ENCODE results near the gene TMEM151B.
"Not testable (repeated sequence)": the region's sequence is repeated elsewhere in the genome, so short reads cannot be mapped to it uniquely, and the experiment has no call there.

- TF ChIP-seq POLR2A (IDR thresholded peaks at IDR 0.05; ENCODE audit: low read length); GATA1 (IDR thresholded peaks at IDR 0.05; ENCODE audit: low read depth, low read length): not testable (repeated sequence)
Observed at GRCh38 chr6:44328203-44328602, 58.0 kb downstream of the TMEM151B start.

Data from erythroblast (primary cell).